HCT116 (cell line): Measurements from ENCODE around the gene MEI1.

Experiments
- ATF3 ChIP-seq: IDR thresholded peaks from 2 replicates; pipeline ENCODE4 v1.6.1; 2012
- CEBPB ChIP-seq: IDR thresholded peaks from 2 replicates; pipeline ENCODE4 v1.6.1; 2012; ENCODE audit warnings: low read depth
- EGR1 ChIP-seq: IDR thresholded peaks from 2 replicates; pipeline ENCODE4 v1.6.1; 2012; ENCODE audit warnings: low read depth
- EZH2 ChIP-seq: fragments of 200-600 bp; sonication (generic); IDR thresholded peaks from 2 replicates; pipeline ENCODE4 v1.6.1; 2017; ENCODE audit warnings: antibody characterized with exemption, mixed run types
- EZH2phosphoT487 ChIP-seq: fragments of 200-600 bp; IDR thresholded peaks from 2 replicates; pipeline ENCODE4 v1.6.1; 2018; ENCODE audit warnings: antibody characterized with exemption, borderline replicate concordance
- POLR2A ChIP-seq: IDR thresholded peaks from 2 replicates; pipeline ENCODE4 v1.7.0; 2011; ENCODE audit warnings: borderline replicate concordance; ENCODE audit not compliant: insufficient read depth, insufficient read length; ENCODE audit errors: extremely low read depth
- POLR2AphosphoS5 ChIP-seq: IDR thresholded peaks from 2 replicates; pipeline ENCODE4 v1.6.1; 2011; ENCODE audit warnings: mild to moderate bottlenecking, low read depth, low read length, moderate library complexity
- RAD21 ChIP-seq: IDR thresholded peaks from 2 replicates; pipeline ENCODE4 v1.6.1; 2012; ENCODE audit warnings: low read depth, mild to moderate bottlenecking
- REST ChIP-seq: IDR thresholded peaks from 2 replicates; pipeline ENCODE4 v1.6.1; 2012; ENCODE audit warnings: low read depth
- SP1 ChIP-seq: IDR thresholded peaks from 2 replicates; pipeline ENCODE4 v1.6.1; 2012; ENCODE audit warnings: low read depth
- SRF ChIP-seq: IDR thresholded peaks from 2 replicates; pipeline ENCODE4 v1.6.1; 2012; ENCODE audit warnings: low read depth
- YY1 ChIP-seq: IDR thresholded peaks from 2 replicates; pipeline ENCODE4 v1.6.1; 2011; ENCODE audit warnings: low read length, low read depth, moderate library complexity, mild to moderate bottlenecking; ENCODE audit not compliant: insufficient replicate concordance; ENCODE audit errors: extremely low read depth
- ZBTB33 ChIP-seq: IDR thresholded peaks from 2 replicates; pipeline ENCODE4 v1.6.1; 2011; ENCODE audit warnings: mild to moderate bottlenecking, low read length, moderate library complexity; ENCODE audit not compliant: insufficient replicate concordance; ENCODE audit errors: extremely low read depth
- TF ChIP-seq, protein P1 (sequence below), 3 experiments: fragments of 200-600 bp in 1 of 3; sonication (generic) in 1 of 3; IDR thresholded peaks in 2 of 3; conservative IDR thresholded peaks in 1 of 3; 2 replicates each; pipeline ENCODE4 v1.5.1; 2012 to 2017; ENCODE audit warnings: low read depth in 2 of 3, low read length in 2 of 3, antibody characterized with exemption in 1 of 3, borderline replicate concordance in 1 of 3, control low read depth in 1 of 3, mild to moderate bottlenecking in 1 of 3, mixed read lengths in 1 of 3, mixed run types in 1 of 3, moderate library complexity in 1 of 3; ENCODE audit not compliant: insufficient read depth in 1 of 3

DNA sequence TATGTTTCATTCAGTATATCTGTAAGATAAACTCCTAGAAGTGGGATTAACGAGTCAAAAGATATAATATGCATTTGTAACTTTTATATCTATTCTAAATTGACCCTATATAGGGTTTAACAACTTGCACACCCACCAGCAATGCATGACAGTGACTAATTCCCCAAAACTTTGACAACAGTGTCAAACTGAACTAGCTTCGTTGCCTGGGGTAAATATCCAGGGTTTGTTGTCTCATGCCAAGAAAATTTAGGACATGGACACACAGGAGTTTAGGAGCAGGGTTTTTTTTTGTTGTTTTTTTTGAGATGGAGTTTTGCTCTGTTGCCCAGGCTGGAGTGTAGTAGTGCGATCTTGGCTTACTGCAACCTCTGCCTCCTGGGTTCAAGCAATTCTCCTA is 15.7 kb upstream of the MEI1 start:
- TF ChIP-seq, protein P1, sequence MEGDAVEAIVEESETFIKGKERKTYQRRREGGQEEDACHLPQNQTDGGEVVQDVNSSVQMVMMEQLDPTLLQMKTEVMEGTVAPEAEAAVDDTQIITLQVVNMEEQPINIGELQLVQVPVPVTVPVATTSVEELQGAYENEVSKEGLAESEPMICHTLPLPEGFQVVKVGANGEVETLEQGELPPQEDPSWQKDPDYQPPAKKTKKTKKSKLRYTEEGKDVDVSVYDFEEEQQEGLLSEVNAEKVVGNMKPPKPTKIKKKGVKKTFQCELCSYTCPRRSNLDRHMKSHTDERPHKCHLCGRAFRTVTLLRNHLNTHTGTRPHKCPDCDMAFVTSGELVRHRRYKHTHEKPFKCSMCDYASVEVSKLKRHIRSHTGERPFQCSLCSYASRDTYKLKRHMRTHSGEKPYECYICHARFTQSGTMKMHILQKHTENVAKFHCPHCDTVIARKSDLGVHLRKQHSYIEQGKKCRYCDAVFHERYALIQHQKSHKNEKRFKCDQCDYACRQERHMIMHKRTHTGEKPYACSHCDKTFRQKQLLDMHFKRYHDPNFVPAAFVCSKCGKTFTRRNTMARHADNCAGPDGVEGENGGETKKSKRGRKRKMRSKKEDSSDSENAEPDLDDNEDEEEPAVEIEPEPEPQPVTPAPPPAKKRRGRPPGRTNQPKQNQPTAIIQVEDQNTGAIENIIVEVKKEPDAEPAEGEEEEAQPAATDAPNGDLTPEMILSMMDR (IDR thresholded peaks at IDR 0.05 in 2 of 3, conservative IDR thresholded peaks at IDR 0.05 in 1 of 3; ENCODE audit: borderline replicate concordance in 1 of 3, insufficient read depth in 1 of 3, low read depth in 2 of 3, low read length in 2 of 3) = no peak
- TF ChIP-seq EZH2 (no peak), CEBPB (no peak), YY1 (no peak), REST (no peak), POLR2A (no peak), RAD21 (no peak), SP1 (no peak), POLR2AphosphoS5 (no peak), EGR1 (no peak), ATF3 (no peak), ZBTB33 (no peak), SRF (no peak), EZH2phosphoT487 (no peak)
